HG02870 (cell line): ENCODE measurements around the gene NSF.
"Not testable (repeated sequence)": the region's sequence is repeated elsewhere in the genome, so short reads cannot be mapped to it uniquely, and the experiment has no call there.

ENCODE experiments used
- ATAC-seq: cut with Tn5 transposase; IDR thresholded peaks from one replicate; pipeline ENCODE4 v1.9.1; 2021; ENCODE audit warnings: mild to moderate bottlenecking, moderate library complexity; ENCODE audit not compliant: unreplicated experiment

NSF gene

DNA sequence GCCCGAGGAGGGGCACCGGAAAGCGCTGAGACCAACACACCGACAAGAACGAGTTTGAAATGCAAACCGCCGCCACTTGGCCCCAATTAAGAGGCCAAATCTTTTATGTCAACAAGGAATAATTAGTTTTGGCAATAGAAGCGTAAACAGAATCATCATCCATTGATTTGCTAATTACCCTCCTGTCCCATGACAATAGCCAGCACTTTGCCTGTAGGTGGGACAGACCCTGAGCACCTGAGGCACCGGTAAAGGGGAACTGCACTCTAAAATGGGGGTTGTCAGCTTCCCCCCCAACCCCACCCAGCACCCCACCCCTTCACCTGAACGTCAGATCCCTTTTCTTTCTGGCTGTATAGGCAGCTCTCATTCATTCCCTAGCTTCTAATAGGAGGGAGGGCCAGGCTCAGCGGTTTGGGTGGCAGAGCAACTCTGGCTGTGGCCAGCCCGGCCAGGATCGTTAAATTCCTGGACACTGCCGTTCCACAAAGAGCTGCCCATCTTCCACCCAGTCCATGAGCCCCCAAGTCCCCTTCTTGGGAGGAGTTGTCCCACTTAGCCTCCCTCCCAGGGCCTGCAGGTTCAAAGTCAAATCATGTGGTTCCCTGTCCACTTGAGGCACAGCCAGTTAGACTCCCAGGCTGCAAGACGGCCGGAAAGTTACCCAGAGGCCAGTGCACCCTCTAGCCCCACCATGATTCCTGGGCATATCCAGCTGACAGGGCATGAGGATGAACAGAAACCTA lies 182.2 kb downstream of the NSF start:
- ATAC-seq = no peak

- no peak for ATAC-seq
Measured at GRCh38 chr17:46773221-46773605, 182.7 kb downstream of the NSF start.

- no peak for ATAC-seq
Measured at GRCh38 chr17:46773676-46774075, 183.2 kb downstream of the NSF start.

DNA sequence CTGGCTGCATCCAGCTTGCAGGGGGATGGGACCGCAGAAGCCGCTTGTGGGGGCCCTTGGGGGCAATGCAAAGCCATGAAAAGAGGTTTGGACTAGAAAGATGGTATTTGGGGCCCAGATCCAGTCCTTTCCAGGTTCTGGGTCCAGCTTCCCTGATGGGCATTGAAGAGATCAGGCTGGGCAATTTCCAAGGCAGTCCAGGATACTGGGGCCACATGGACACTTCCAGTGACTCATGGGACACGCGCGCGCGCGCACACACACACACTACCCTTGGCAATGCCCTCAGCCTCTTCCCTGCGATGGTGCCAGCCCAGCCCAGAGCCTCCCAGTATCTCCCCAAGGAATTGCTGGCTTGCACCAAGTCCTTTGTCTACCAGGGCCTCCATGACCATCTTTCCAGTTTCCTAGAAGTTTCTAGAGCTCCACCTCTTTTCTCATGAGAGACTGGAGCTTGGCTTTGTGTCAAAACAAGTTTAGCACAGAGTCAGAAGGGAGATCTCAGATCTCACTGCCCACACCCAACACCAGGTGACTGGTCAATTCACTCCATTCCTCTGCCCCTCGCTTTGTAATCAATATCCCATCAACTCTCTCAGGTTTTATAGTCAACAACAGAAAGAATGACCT lies 183.8 kb downstream of the NSF start:
- no peak for ATAC-seq

GRCh38 chr17:46776298-46777005 lies 186.0 kb downstream of the NSF start:
- ATAC-seq = no peak

DNA sequence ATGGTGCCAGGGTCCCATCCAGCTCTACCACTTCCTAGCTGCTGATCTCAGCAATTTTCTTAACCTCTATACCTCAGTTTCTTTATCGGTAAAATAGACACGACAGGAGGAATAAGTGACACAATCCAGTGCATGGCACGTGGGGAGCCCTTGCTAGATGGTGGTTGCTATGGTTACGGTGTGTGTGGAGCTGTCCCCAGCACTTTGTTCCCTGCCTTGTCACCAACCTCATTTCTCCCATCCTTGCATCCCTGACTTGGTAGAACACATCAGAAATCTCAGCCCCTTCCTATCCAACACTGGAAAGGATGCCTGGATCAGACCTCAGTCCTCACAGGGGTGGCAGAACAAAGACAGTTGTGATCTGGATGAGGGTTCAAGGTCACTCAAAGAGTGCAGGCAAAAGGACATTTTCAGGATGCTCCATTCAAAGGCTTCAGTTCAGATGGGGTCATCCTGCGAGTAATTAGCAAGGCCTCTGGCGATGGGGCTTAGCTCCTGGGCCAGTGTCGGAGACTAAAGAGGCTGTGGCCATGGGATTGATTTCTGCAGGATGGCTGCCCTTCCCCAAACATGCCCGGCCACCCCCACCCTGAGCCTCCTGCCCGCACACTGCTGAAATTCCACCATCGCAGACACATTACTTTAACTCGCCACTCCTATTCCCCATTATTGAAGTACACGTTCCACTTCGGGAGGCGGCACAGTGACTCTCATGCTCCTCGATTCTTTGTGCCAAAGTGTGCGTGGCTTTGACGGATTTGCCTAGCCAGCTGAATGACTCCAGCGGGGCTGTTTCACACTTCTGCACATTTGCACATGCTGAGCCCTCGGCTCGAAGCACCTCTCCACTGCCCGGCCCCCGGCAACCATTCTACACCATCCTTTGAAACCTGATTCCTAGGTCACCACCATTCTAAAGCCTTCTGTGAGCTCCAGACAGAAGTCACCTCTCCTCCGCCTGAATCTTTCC lies 187.8 kb downstream of the NSF start:
- ATAC-seq = no peak

DNA sequence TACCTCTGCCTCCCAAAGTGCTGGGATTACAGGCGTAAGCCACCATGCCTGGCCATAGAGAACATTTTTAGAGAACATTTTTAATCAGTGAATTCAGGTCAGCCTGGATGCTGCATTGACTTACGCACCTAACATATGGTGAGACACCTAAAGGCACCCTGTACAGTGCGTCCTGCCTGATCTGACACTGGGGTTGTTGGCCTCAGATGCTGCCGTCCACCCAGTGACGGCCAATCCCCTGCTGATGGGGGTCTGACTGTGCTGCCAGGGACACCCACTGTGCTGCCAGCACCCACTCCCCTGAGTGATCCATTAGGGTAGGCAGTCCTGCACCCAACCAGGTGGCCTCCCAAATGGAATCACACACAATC lies 189.5 kb downstream of the NSF start:
- no peak for ATAC-seq

GRCh38 chr17:46782250-46782953 lies 191.9 kb downstream of the NSF start:
- no peak for ATAC-seq

DNA sequence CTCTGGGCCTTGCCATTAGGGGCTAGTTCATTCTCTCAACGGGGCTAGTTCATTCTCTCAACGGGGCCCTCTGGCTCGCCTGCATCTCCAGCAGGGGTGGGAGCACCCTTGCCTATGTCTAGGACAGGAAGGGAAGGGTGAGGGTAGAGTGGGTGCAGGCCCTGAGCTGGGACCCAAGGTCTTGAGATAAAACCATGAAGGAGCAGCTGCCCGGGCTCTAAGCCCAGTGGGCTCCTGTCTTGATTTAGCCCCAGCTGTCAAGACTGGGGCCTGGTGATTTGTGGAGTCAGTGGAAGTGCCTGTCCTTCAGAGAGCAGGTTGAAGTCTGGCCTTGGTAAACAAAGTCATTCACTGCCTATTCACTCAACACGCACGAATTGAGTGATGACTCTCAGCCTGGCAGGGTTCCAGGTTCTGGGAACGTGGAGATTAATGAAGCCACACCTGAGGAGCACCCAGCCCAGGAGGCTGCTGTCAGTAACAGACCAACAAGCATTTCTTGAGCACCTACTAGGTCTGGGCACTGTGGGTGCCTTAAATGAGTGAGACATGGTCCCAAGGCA lies 192.6 kb downstream of the NSF start:
- ATAC-seq = no peak

- no peak for ATAC-seq
Measured at GRCh38 chr17:46785696-46786095, 195.2 kb downstream of the NSF start.

- ATAC-seq = no peak
Measured at GRCh38 chr17:46787478-46787877, 197.0 kb downstream of the NSF start.

DNA sequence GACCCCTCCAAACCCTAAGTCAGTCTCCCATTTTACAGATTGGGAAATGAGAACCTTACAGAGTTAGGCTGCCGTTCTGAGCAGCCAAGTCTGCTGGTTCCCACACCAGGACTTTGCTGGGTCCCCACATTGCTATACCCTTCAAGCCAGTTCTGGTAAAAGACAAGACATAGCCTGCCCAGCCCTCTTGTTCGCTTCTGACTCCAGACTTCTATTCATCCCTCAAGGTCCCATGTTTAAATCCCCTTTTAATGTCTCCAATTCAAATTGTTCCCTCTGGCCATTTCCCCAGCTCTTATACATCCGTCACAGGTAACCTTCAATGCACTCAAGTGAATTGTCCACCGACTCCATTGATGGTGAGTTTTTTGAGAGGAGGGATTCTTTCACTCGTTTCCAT lies 197.8 kb downstream of the NSF start:
- ATAC-seq = no peak

DNA sequence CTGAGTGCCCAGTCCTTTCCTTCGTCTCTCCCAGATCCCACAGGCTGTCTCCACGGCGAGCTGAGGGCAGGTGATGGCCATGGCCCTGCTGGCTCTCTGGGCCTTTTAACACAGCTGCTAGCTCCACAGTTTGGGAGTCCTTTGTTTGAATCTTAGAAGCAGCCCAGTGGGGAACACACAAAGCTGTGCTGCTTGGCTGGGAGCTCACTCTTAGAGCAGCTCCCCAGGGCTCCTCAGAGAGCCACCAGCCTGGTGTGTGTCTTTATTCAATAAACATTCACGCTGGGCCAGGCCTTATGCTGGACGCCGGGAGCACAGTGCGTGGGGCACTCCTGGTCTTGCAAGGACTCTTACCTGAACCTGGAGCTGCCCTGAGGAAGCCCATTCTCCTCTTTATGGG lies 198.3 kb downstream of the NSF start:
- ATAC-seq = no peak

DNA sequence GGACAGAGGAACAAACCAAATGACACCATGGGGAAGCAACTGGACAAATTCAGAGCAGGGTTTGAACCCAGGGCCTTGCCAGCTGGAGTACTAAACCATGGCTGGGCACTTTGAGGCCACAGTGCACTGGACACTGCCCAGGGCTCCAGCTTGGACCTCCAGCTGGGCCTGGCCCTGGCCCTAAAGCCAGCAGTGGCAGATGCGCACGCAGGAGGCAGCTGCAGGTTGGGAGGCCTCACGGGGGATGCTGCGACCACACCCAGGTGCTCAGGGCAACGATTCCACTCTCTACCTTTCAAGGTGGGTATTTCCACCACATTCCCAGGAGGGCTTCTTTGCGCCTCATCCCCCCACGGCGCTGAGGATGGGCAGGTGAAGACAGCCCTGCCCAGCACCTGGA lies 199.1 kb downstream of the NSF start:
- ATAC-seq = no peak

DNA sequence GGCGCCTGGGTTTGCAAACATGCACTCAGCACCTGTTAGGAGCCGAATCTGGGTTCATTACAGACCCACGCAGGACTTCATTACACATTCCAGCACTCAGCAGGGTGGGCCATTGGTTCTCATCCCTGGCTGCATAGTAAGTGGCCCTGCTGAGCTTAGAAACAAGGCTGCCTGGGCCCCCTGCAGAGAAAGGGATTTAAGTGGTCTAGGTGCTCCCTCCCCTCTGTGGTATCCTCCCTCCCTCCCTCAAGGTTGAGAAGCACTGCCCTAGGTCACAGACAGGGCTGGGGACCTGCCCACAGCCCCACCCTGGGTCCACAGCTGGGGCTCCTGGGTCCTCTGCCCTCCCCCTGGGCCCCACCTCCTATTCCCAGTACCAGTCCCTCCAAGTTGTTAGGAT lies 199.7 kb downstream of the NSF start:
- ATAC-seq = no peak

- ATAC-seq = no peak
Measured at GRCh38 chr17:46791531-46791930, 201.1 kb downstream of the NSF start.

DNA sequence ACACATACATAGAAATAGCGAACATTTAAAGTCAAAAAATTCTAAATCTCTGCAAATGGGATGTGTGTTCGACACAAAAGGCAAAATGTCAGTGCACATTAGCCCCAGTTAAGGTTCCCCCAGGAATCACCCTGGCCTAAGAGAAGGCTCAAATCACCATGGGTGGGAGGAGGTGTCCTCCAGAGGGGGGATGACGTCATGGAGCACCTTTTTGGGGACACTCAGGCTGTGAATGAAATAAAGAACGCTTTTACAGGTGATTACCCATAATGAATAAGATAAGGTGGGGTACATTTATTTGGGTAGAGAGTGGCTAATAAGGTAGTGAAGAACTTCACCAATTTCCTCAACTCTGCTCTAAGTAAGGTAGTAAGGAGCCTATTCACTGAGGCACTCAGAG lies 201.6 kb downstream of the NSF start:
- ATAC-seq = no peak

DNA sequence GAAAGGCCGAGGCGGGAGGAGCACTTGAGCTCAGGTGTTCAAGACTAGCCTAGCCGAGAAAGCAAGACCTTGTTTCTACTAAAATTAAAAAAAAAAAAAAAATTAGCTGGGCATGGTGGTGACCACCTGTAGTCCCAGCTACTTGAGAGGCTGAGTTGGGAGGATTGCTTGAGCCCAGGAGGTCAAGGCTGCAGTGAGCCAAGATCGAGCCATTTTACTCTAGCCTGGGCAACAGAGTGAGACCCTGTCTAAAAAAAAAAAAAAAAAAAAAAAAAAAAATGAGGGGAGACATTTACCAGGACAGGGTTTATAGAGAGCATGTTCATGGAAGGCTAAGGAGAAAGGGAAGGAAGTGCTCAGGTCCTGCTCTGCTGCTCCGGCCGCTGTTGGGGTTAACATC lies 202.6 kb downstream of the NSF start:
- not testable (repeated sequence) for ATAC-seq

DNA sequence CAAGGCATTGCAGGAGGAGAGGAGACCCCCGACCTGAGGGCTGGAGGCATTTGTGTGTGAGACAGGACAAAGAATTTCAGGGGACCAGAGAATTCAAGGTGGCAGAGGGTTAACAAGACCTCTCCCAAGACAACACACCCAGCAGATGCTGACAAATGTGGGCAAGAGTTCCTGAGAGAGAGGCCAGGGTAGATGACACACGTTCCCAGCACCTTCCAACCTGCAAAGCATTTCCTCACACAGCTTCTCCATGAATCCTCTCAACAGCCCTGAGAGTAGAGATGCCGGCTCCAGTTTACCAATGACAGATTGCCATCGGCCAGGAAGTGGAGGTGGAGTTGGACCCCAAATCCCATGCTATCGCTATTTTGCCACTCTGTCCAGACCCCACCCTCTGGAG lies 203.1 kb downstream of the NSF start:
- no peak for ATAC-seq

DNA sequence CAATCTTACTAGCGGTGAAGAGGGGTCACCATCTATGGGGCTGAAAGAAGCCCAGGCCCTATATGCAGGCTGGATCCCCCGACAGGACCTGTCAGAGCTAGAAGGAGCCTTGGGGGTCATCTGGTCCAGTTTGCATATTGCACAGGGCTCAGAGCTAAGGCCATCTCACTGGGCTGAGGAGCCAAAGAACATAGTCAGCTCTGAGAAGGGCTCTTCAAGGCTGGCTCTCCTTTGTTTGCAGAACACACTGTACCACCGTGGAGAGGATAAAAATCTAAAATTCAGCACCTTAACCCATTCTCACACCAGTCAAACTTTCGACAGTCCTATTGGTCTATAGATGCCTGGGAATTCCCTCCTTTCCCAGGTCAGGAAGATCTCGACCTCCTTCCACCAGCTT lies 203.8 kb downstream of the NSF start:
- ATAC-seq = no peak
